ENCODE results near the gene PTPRS.

PTPRS gene

DNA sequence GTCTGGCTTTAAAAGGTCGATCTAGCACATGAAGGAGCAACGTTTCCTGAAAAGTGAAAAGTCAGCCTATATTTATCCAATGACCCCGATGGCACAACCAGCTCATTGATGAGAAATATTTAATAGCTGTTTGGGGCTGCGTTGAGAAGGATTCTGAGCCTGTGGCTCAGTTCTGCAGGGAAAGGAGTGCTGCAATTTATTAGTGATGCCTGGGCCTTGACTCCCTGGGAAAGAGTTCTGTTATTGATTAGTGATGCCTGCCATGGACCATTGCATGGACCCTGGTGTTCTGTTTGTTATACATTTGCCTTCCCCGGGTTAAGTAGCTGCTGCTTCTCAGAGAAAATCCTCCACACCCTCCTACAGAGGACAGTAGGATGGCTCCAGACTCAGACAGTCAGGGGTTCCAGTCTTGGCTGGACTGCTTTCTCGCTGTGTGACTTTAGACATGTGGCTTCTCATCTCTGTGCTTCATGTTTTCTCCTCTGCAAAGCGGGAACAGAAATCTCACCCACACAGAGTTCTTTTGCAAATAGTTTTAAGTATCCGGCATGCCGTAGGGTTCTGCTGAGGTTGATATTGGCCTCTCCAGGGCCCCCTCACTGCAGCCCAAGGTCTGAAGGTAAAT is 17.7 kb upstream of the PTPRS start:
- TF ChIP-seq, protein P1, sequence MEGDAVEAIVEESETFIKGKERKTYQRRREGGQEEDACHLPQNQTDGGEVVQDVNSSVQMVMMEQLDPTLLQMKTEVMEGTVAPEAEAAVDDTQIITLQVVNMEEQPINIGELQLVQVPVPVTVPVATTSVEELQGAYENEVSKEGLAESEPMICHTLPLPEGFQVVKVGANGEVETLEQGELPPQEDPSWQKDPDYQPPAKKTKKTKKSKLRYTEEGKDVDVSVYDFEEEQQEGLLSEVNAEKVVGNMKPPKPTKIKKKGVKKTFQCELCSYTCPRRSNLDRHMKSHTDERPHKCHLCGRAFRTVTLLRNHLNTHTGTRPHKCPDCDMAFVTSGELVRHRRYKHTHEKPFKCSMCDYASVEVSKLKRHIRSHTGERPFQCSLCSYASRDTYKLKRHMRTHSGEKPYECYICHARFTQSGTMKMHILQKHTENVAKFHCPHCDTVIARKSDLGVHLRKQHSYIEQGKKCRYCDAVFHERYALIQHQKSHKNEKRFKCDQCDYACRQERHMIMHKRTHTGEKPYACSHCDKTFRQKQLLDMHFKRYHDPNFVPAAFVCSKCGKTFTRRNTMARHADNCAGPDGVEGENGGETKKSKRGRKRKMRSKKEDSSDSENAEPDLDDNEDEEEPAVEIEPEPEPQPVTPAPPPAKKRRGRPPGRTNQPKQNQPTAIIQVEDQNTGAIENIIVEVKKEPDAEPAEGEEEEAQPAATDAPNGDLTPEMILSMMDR (IDR thresholded peaks at IDR 0.05), result no peak

DNA sequence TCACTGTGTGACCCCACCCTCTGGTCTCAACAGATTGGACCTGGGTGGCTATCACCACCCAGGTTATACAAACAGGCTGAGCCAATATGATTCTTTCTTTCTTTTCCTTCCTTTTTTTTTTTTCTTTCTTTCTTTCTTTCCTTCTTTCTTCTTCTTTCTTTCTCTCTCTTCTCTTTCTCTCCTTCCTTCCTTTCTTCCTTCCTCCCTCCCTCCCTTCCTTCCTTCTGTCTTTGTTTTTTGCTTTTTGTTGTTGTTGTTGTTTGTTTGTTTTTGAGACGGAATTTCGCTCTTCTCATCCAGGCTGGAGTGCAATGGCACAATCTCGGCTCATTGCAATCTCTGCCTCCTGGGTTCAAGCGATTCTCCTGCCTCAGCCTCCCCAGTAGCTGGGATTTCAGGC is 17.0 kb upstream of the PTPRS start:
- TF ChIP-seq, protein P1 (IDR thresholded peaks at IDR 0.05), result no peak

DNA sequence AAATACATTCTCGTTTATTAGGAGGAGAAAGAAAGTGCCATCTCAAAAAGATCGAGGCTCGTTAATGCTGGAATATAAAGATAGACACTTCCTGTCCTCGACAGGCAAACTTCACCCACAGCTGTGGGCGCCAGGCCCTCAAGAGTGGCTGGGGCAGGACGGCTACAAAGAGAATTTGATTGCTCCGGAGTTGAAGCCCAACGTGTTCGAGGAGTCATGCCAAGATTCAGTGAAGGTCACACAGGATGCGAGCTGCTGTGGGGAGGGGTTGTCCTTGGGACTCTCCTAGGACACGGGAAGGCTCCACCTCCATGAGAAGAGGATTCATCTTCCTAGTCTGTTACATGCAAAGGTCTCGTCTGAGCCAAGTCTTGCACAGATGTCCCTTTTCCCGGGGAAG is 16.3 kb upstream of the PTPRS start:
- TF ChIP-seq, protein P1 (IDR thresholded peaks at IDR 0.05), result no peak

DNA sequence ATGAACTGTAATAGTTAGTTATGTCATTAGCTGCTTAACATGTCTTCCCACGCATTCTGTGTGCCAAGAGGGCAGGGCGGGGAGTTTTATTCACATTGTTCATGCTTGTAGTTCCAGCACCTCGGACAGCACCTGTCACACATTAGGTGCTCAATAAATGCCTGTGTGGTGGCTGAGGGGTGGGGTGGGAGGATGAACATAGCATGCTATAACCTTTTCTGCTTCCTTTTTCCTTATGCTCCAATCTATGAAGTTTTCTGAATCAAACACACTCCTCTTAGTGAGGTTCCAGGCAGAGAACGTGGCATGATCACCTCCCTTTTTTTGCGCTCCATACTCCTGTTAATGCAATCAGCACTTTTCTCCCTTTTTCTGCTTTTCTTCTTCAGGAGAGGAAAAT is 15.8 kb upstream of the PTPRS start:
- TF ChIP-seq, protein P1 (IDR thresholded peaks at IDR 0.05), result no peak

DNA sequence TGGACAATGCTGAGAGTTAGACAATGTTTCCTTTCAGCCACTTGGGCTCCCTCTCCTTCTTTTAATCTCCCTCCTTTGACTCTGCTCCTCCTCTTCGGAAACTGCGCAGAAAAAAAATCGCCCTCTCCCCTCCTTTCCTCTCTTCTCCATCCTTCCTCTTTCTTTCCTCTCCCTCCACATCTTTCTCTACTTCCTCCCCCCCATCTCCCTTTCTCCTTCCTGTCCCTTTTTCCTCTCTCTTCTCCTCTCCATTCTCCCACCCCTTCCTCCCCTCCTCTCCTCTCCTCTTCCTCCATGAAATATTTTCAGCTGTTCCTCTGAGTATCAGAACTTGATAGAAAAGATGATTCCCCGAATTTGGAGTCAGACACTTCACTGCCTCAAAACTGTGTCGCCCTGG is 15.1 kb upstream of the PTPRS start:
- TF ChIP-seq, protein P1 (IDR thresholded peaks at IDR 0.05), result no peak

DNA sequence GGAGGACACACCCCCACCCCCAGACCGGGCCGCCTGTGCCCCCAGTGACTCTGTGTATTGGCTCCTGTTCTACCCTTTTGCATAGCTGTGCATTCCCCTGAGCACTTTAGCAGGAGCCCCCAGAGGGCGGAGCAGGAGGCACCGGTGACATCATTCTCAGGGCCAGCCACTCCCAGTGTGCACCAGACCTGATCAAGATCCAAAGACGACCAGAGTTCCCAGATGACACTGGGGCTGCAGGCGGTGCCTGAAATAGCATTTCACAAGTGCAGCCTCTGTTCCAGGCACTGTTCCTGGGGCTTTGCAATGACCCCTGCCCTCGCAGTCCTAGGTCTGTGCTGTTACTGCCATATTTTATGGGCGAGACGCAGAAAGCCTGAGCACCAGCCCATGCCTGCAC is 14.5 kb upstream of the PTPRS start:
- TF ChIP-seq, protein P1 (IDR thresholded peaks at IDR 0.05), result no peak

DNA sequence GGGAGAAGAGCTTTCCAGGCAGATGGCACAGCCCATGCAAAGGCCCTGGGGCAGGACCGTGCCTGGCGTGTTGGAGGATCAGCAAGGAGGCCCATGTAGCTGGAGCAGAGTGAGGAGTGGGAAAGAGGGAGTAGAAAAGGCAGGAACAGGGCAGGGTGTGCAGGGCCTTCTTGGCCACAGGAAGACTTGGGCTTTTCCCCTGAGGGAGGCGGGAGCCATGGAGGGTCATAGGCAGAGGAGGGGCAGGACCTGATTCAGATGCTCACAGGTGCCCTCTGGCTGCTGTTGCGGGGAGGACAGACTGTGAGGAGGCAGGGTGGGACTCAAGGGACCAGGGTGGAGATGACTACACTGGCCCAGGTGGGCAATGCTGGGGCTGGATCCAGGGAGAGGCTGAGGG is 13.8 kb upstream of the PTPRS start:
- TF ChIP-seq, protein P1 (IDR thresholded peaks at IDR 0.05), result no peak

DNA sequence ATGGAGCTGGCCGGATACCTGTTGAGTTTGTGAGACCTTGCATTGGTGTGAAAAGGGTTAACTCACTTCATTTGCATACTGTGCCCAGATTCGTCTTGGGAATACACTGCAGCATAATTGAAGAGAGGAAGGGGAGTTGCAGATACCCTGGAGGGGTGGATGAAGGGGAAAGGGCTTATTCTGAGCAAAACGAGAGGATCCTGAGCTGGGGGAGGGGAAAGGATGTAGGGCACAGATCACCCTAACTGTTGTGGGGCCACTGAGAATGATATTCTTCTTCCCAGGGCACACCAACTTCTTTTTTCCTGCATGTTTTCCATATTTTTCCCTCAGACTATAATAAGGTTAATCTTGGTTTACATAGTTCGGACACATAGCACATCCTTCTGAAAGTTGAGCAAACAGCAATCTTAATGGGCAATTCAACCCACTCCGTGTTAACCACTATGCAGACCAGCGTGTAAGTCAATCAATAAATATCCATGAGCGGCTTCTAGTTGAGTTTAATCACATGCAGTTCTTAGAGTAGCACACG is 11.7 kb upstream of the PTPRS start:
- TF ChIP-seq, protein P1 (IDR thresholded peaks at IDR 0.05), result no peak
